Gastroesophageal sphincter (tissue), 3 donors: Measurements from ENCODE around the gene HLA-DQA1.

Experiments
- CTCF ChIP-seq, 4 experiments: fragments of 200-600 bp in 2 of 4; fragments of 450-650 bp in 2 of 4; sonication (generic) in 1 of 4; IDR thresholded peaks; one replicate each; pipeline ENCODE4 v1.5.1; 2017 to 2019; ENCODE audit warnings: antibody characterized with exemption in 4 of 4, mild to moderate bottlenecking in 2 of 4, moderate library complexity in 2 of 4
- POLR2A ChIP-seq, 2 donors: fragments of 450-650 bp; IDR thresholded peaks; one replicate each; pipeline ENCODE4 v1.6.1; 2017; ENCODE audit warnings: antibody characterized with exemption in 2 of 2, mild to moderate bottlenecking in 2 of 2, moderate library complexity in 1 of 2
- POLR2AphosphoS5 ChIP-seq: sonication (generic); formaldehyde crosslinking; IDR thresholded peaks from one replicate; pipeline ENCODE4 v1.6.1; 2017; ENCODE audit warnings: antibody characterized with exemption

- TF ChIP-seq CTCF (IDR thresholded peaks at IDR 0.05) (no peak), POLR2AphosphoS5 (no peak), POLR2A (IDR thresholded peaks at IDR 0.05) (no peak)
Measured at GRCh38 chr6:32621372-32621771, 15.8 kb upstream of the HLA-DQA1 start.
